Smooth muscle cell (in vitro differentiated cells): ENCODE measurements around the gene TSPEAR. TPM values are rescaled to one million over a fixed set of nuclear protein-coding genes. Genes with fewer than 3 reads are reported as not detected.

Experiments
- DNase-seq: peaks from one replicate; lab custom pipeline; 2025; ENCODE audit not compliant: unreplicated experiment; lab: John Stamatoyannopoulos, UW
- H2AFZ ChIP-seq: fragments of 200-600 bp; sonication (generic); 2 replicates; pipeline ENCODE4 v1.6.0; 2016; ENCODE audit warnings: antibody characterized with exemption, low read depth, mild to moderate bottlenecking
- H3F3A ChIP-seq: fragments of 200-600 bp; sonication (generic); 2 replicates; pipeline ENCODE4 v1.6.0; 2017; ENCODE audit warnings: antibody characterized with exemption, low read depth
- H3K27ac ChIP-seq: fragments of 200-600 bp; sonication (generic); 2 replicates; pipeline ENCODE4 v1.5.1; 2016; ENCODE audit warnings: low read depth, mild to moderate bottlenecking
- H3K27me3 ChIP-seq: fragments of 200-600 bp; sonication (generic); 2 replicates; pipeline ENCODE4 v1.6.1; 2016; ENCODE audit warnings: low read depth, mild to moderate bottlenecking
- H3K36me3 ChIP-seq: fragments of 200-600 bp; sonication (generic); 2 replicates; pipeline ENCODE4 v1.5.1; 2016; ENCODE audit warnings: low read depth
- H3K4me1 ChIP-seq: fragments of 200-600 bp; sonication (generic); 2 replicates; pipeline ENCODE4 v1.5.1; 2016; ENCODE audit warnings: low read depth
- H3K4me2 ChIP-seq: fragments of 200-600 bp; sonication (generic); 2 replicates; pipeline ENCODE4 v1.6.0; 2016; ENCODE audit warnings: mild to moderate bottlenecking
- H3K4me3 ChIP-seq: fragments of 200-600 bp; sonication (generic); 2 replicates; pipeline ENCODE4 v1.5.1; 2016; ENCODE audit warnings: mild to moderate bottlenecking
- H3K79me2 ChIP-seq: fragments of 200-600 bp; sonication (generic); 2 replicates; pipeline ENCODE4 v1.6.0; 2016; ENCODE audit warnings: low read depth, mild to moderate bottlenecking
- H3K9ac ChIP-seq: fragments of 200-600 bp; sonication (generic); 2 replicates; pipeline ENCODE4 v1.6.0; 2016; ENCODE audit warnings: low read depth
- H3K9me3 ChIP-seq: fragments of 200-600 bp; sonication (generic); replicated peaks from 2 replicates; pipeline ENCODE4 v1.5.1; 2016; ENCODE audit warnings: low read depth
- H4K20me1 ChIP-seq: fragments of 200-600 bp; sonication (generic); 2 replicates; pipeline ENCODE4 v1.6.0; 2016; ENCODE audit warnings: low read depth
- CTCF ChIP-seq: fragments of 200-600 bp; sonication (generic); IDR thresholded peaks from 2 replicates; pipeline ENCODE4 v1.5.1; 2017; ENCODE audit warnings: borderline replicate concordance, mild to moderate bottlenecking, antibody characterized with exemption; ENCODE audit not compliant: insufficient read depth, poor library complexity, severe bottlenecking
- WGBS: methylation state at CpG from one replicate; pipeline ENCODE4 v1.1.7; 2016; ENCODE audit warnings: low lambda C conversion rate; 5-methylcytosine and 5-hydroxymethylcytosine counted together
- polyA plus RNA-seq: library from polyadenylated mRNA; unstranded; fragments of >200 nt; fragmentation: Nextera tagmentation; extraction: Ambion mirVana; gene quantifications from 2 replicates; pipeline ENCODE4 v1.2.1, GENCODE V29; 2016
- total RNA-seq: library from RNA; depleted of rRNA; stranded (reverse); fragments of >200 nt; gene quantifications from 2 replicates; pipeline ENCODE4 v1.2.3, GENCODE V29; 2014

The TSPEAR gene
- total and polyA plus RNA-seq, 2 experiments from 2014 or later = 0.71 TPM; not detected in 1

- no peak overlapping the region for H3K27ac ChIP-seq
- H3K4me3 ChIP-seq = no peak overlapping the region
- 96% methylated on average over 36 of the region's 36 CpGs for WGBS
- no peak for DNase-seq
- H3K79me2 ChIP-seq = no peaks in the 10 kb centered on the region
- no peaks in the 10 kb centered on the region for H3K4me1 ChIP-seq
- no peaks in the 10 kb centered on the region for H3K27me3 ChIP-seq
- no peak overlapping the region for H3K9ac ChIP-seq
- no peak overlapping the region for H2AFZ ChIP-seq
- TF ChIP-seq CTCF = no peak
- no peaks in the 10 kb centered on the region for H3K9me3 ChIP-seq
- no peaks in the 10 kb centered on the region for H3F3A ChIP-seq
- H3K36me3 ChIP-seq = no peaks in the 10 kb centered on the region
- H4K20me1 ChIP-seq = no peaks in the 10 kb centered on the region
- no peak overlapping the region for H3K4me2 ChIP-seq
Observed at GRCh38 chr21:44466996-44467858, 244.1 kb downstream of the TSPEAR start.

- no peak for TF ChIP-seq CTCF
- Histone ChIP-seq H3K4me1 (no peaks in the 10 kb centered on the region), H3K9me3 (no peaks in the 10 kb centered on the region), H2AFZ (no peak overlapping the region), H3F3A (no peaks in the 10 kb centered on the region), H3K27me3 (no peaks in the 10 kb centered on the region), H3K79me2 (no peaks in the 10 kb centered on the region), H3K27ac (no peak overlapping the region), H3K4me2 (no peak overlapping the region), H3K36me3 (no peaks in the 10 kb centered on the region), H3K9ac (no peak overlapping the region), H4K20me1 (peaks cover 2% of the 10 kb centered on the region), H3K4me3 (no peak overlapping the region)
- WGBS = 95% methylated on average over 16 of the region's 16 CpGs
- DNase-seq = no peak
Observed at GRCh38 chr21:44466351-44466954, 244.9 kb downstream of the TSPEAR start.

GRCh38 chr21:44464351-44464750 is 247.0 kb downstream of the TSPEAR start:
- Histone ChIP-seq H3K4me2 (no peak overlapping the region), H3K9me3 (no peaks in the 10 kb centered on the region), H2AFZ (no peak overlapping the region), H3K9ac (no peak overlapping the region), H3K27me3 (no peaks in the 10 kb centered on the region), H3K4me3 (no peak overlapping the region), H3K27ac (no peak overlapping the region), H3K79me2 (no peaks in the 10 kb centered on the region), H3K4me1 (no peaks in the 10 kb centered on the region), H3K36me3 (no peaks in the 10 kb centered on the region), H4K20me1 (peaks cover 10% of the 10 kb centered on the region), H3F3A (no peaks in the 10 kb centered on the region)
- TF ChIP-seq CTCF = no peak
- WGBS = 93% methylated on average over 12 of the region's 12 CpGs
- DNase-seq = no peak
